Stimulated activated CD4-positive, alpha-beta T cell treated with anti-CD3 and anti-CD28 coated beads, Interleukin-1b, Interleukin-23, amount 100 ng/mL, for 24 hours (primary cell): ENCODE results near the gene PPEF1.

Source experiments
- DNase-seq, 4 experiments: peaks; one replicate each; pipeline ENCODE4 v3.0.0-alpha.2; 2020; ENCODE audit warnings: low read depth in 4 of 4, low spot score in 1 of 4

The PPEF1 gene

GRCh38 chrX:18707426-18708049 lies at the start of gene PPEF1:
Gene PPEF1, plus strand, starts transcription at chrX:18707645. Its CDS starts 136 bp downstream, at chrX:18707781.
- DNase-seq = no peak

GRCh38 chrX:18661273-18661672 lies 46.2 kb upstream of the PPEF1 start:
- no peak for DNase-seq

GRCh38 chrX:18664947-18665346 lies 42.5 kb upstream of the PPEF1 start:
- no peak for DNase-seq

GRCh38 chrX:18666614-18667013 lies 40.8 kb upstream of the PPEF1 start:
- no peak for DNase-seq

GRCh38 chrX:18668071-18668835 lies 39.2 kb upstream of the PPEF1 start:
- no peak for DNase-seq

GRCh38 chrX:18672008-18672407 lies 35.4 kb upstream of the PPEF1 start, which contains the start of gene RS1:
Gene RS1, minus strand, starts transcription at chrX:18672108. Its CDS starts 40 bp downstream, at chrX:18672068.
- no peak for DNase-seq

GRCh38 chrX:18674417-18674787 lies 33.0 kb upstream of the PPEF1 start:
- DNase-seq = peak in 2 of 4 experiments; percentile 1 to 5

GRCh38 chrX:18674788-18675735 lies 32.4 kb upstream of the PPEF1 start:
- peak; percentile 48 to 63 (median 51) for DNase-seq

- DNase-seq = no peak
These were observed 31.4 kb upstream of the PPEF1 start for GRCh38 chrX:18676050-18676449.

- DNase-seq = no peak
These were observed 31.0 kb upstream of the PPEF1 start for GRCh38 chrX:18676470-18676869.

- no peak for DNase-seq
These were observed 30.1 kb upstream of the PPEF1 start for GRCh38 chrX:18677161-18677869.

- no peak for DNase-seq
These were observed 25.4 kb upstream of the PPEF1 start for GRCh38 chrX:18681996-18682395.

GRCh38 chrX:18682979-18683387 lies 24.5 kb upstream of the PPEF1 start:
- DNase-seq = no peak

- DNase-seq = no peak
These were observed 19.5 kb upstream of the PPEF1 start for GRCh38 chrX:18687856-18688495.

- DNase-seq = no peak
These were observed 16.0 kb upstream of the PPEF1 start for GRCh38 chrX:18691431-18691830.

GRCh38 chrX:18692541-18692940 lies 14.9 kb upstream of the PPEF1 start:
- no peak for DNase-seq

GRCh38 chrX:18696653-18697052 lies 10.8 kb upstream of the PPEF1 start:
- DNase-seq = no peak

GRCh38 chrX:18698737-18699650 lies 8.5 kb upstream of the PPEF1 start:
- DNase-seq = no peak

GRCh38 chrX:18701621-18702361 lies 5.7 kb upstream of the PPEF1 start:
- DNase-seq = no peak
